H9 (cell line): ENCODE results near the gene GRIP1. TPM values are rescaled to one million over a fixed set of nuclear protein-coding genes. Genes with fewer than 3 reads are reported as not detected.

Experiments used
- DNase-seq: peaks from one replicate; pipeline ENCODE4 v3.0.0-alpha.2; 2017
- H2AFZ ChIP-seq: one replicate; pipeline ENCODE4 v1.6.1; 2013; ENCODE audit warnings: mild to moderate bottlenecking, low read length, control low read depth, moderate library complexity
- H2AK5ac ChIP-seq: 2 replicates; pipeline ENCODE4 v1.6.1; 2013; ENCODE audit warnings: low read length, control low read depth, mixed read lengths; ENCODE audit not compliant: insufficient read length
- H2BK120ac ChIP-seq: one replicate; pipeline ENCODE4 v1.6.1; 2013; ENCODE audit warnings: low read depth, mild to moderate bottlenecking, low read length, control low read depth, inconsistent platforms; ENCODE audit not compliant: poor library complexity, severe bottlenecking
- H2BK12ac ChIP-seq: 2 replicates; pipeline ENCODE4 v1.6.1; 2013; ENCODE audit warnings: low read length, control low read depth, mixed read lengths, low read depth; ENCODE audit not compliant: insufficient read length
- H2BK15ac ChIP-seq: 2 replicates; pipeline ENCODE4 v1.6.1; 2013; ENCODE audit warnings: low read depth, low read length, control low read depth
- H2BK20ac ChIP-seq: one replicate; pipeline ENCODE4 v1.6.1; 2013; ENCODE audit warnings: low read depth, mild to moderate bottlenecking, low read length, control low read depth, inconsistent platforms; ENCODE audit not compliant: poor library complexity, severe bottlenecking
- H2BK5ac ChIP-seq: 2 replicates; pipeline ENCODE4 v1.6.1; 2013; ENCODE audit warnings: low read length, control low read depth, mixed read lengths; ENCODE audit not compliant: insufficient read length
- H3K14ac ChIP-seq: 2 replicates; pipeline ENCODE4 v1.6.1; 2013; ENCODE audit warnings: low read length, control low read depth; ENCODE audit not compliant: insufficient read depth
- H3K18ac ChIP-seq: 2 replicates; pipeline ENCODE4 v1.6.1; 2013; ENCODE audit warnings: low read depth, mild to moderate bottlenecking, mixed read lengths, low read length, control low read depth; ENCODE audit not compliant: insufficient read length
- H3K23ac ChIP-seq: 2 replicates; pipeline ENCODE4 v1.6.1; 2013; ENCODE audit warnings: low read length, control low read depth, mixed read lengths, low read depth; ENCODE audit not compliant: insufficient read length
- H3K23me2 ChIP-seq: 2 replicates; pipeline ENCODE4 v1.6.1; 2013; ENCODE audit warnings: low read depth, mild to moderate bottlenecking, mixed read lengths, low read length, control low read depth; ENCODE audit not compliant: insufficient read length, poor library complexity, severe bottlenecking
- H3K27ac ChIP-seq: 2 replicates; pipeline ENCODE4 v1.5.1; 2013; ENCODE audit warnings: low read length, control low read depth, mixed read lengths, low read depth; ENCODE audit not compliant: insufficient read length
- H3K27me3 ChIP-seq: 2 replicates; pipeline ENCODE4 v1.6.1; 2013; ENCODE audit warnings: low read length, control low read depth, inconsistent platforms; ENCODE audit not compliant: insufficient read depth
- H3K4ac ChIP-seq: 2 replicates; pipeline ENCODE4 v1.6.1; 2013; ENCODE audit warnings: low read depth, mild to moderate bottlenecking, control low read depth, inconsistent platforms, low read length, moderate library complexity
- H3K4me1 ChIP-seq: 2 replicates; pipeline ENCODE4 v1.6.1; 2013; ENCODE audit warnings: low read length, control low read depth, inconsistent platforms; ENCODE audit not compliant: insufficient read depth
- H3K4me2 ChIP-seq: 2 replicates; pipeline ENCODE4 v1.6.1; 2013; ENCODE audit warnings: low read length, control low read depth, mixed read lengths; ENCODE audit not compliant: insufficient read length, insufficient read depth
- H3K56ac ChIP-seq: 2 replicates; pipeline ENCODE4 v1.6.1; 2013; ENCODE audit warnings: low read depth, mild to moderate bottlenecking, mixed read lengths, low read length, control low read depth; ENCODE audit not compliant: insufficient read length
- H3K79me1 ChIP-seq: 2 replicates; pipeline ENCODE4 v1.6.1; 2013; ENCODE audit warnings: low read depth, mild to moderate bottlenecking, moderate library complexity, low read length, control low read depth, inconsistent platforms; ENCODE audit not compliant: insufficient read depth, poor library complexity, severe bottlenecking
- H3K79me2 ChIP-seq: 2 replicates; pipeline ENCODE4 v1.6.1; 2013; ENCODE audit warnings: low read length, control low read depth, inconsistent platforms; ENCODE audit not compliant: insufficient read depth
- H3K9ac ChIP-seq: 2 replicates; pipeline ENCODE4 v1.6.1; 2013; ENCODE audit warnings: low read length, control low read depth, mixed read lengths; ENCODE audit not compliant: insufficient read length; ENCODE audit errors: extremely low read depth
- H3K9me3 ChIP-seq: one replicate; pipeline ENCODE4 v1.6.1; 2013; ENCODE audit warnings: low read depth, low read length, inconsistent platforms; ENCODE audit not compliant: control insufficient read depth
- H3T11ph ChIP-seq: one replicate; pipeline ENCODE4 v1.6.1; 2013; ENCODE audit warnings: mild to moderate bottlenecking, low read length, control low read depth, inconsistent platforms
- H4K20me1 ChIP-seq: one replicate; pipeline ENCODE4 v1.6.1; 2013; ENCODE audit not compliant: control insufficient read depth, insufficient read length, insufficient read depth
- H4K5ac ChIP-seq: 2 replicates; pipeline ENCODE4 v1.6.1; 2013; ENCODE audit warnings: low read depth, mild to moderate bottlenecking, mixed read lengths, low read length, control low read depth; ENCODE audit not compliant: insufficient read length
- H4K8ac ChIP-seq: replicated peaks from 2 replicates; pipeline ENCODE4 v1.6.1; 2013; ENCODE audit warnings: low read length, control low read depth, mixed read lengths, low read depth; ENCODE audit not compliant: insufficient read length
- H4K91ac ChIP-seq: 2 replicates; pipeline ENCODE4 v1.6.1; 2013; ENCODE audit warnings: low read depth, mild to moderate bottlenecking, moderate library complexity, mixed read lengths, low read length, control low read depth; ENCODE audit not compliant: insufficient read length
- H3K27ac Mint-ChIP-seq, 3 experiments: 2 replicates in 2 of 3; 3 replicates in 1 of 3; pipeline ENCODE4 v1.8.0; 2020 to 2021; ENCODE audit warnings: mixed read lengths in 3 of 3, mild to moderate bottlenecking in 1 of 3, moderate library complexity in 1 of 3
- H3K27me3 Mint-ChIP-seq: 2 replicates; pipeline ENCODE4 v1.8.0; 2021; ENCODE audit warnings: low read depth, mild to moderate bottlenecking, moderate library complexity, mixed read lengths
- H3K36me3 Mint-ChIP-seq, 3 experiments: 2 replicates in 2 of 3; 3 replicates in 1 of 3; pipeline ENCODE4 v1.8.0; 2020 to 2021; ENCODE audit warnings: low read depth in 3 of 3, mixed read lengths in 3 of 3; ENCODE audit not compliant: insufficient read depth in 1 of 3
- H3K4me1 Mint-ChIP-seq, 2 experiments: 2 replicates each; pipeline ENCODE4 v1.8.0; 2020; ENCODE audit warnings: mixed read lengths in 2 of 2
- H3K4me3 Mint-ChIP-seq, 2 experiments: 2 replicates in 1 of 2; 3 replicates in 1 of 2; pipeline ENCODE4 v1.8.0; 2020 to 2021; ENCODE audit warnings: mild to moderate bottlenecking in 2 of 2, mixed read lengths in 2 of 2, moderate library complexity in 1 of 2
- H3K9me3 Mint-ChIP-seq, 2 experiments: 2 replicates in 1 of 2; 3 replicates in 1 of 2; pipeline ENCODE4 v1.8.0; 2020; ENCODE audit warnings: mild to moderate bottlenecking in 2 of 2, mixed read lengths in 2 of 2, moderate library complexity in 1 of 2
- WGBS: extraction: QIAGEN DNeasy Blood & Tissue Kit; methylation state at CpG from one replicate; pipeline ENCODE4 v1.1.7; 2013; ENCODE audit warnings: missing lambda C conversion rate, low lambda C conversion rate, mixed read lengths; ENCODE audit not compliant: insufficient read length; ENCODE audit errors: extremely low coverage; 5-methylcytosine and 5-hydroxymethylcytosine counted together
- total RNA-seq: library from RNA; stranded (reverse); gene quantifications from 2 replicates; pipeline ENCODE4 v1.2.1, GENCODE V29; 2021
- TF ChIP-seq, protein P1 (sequence below): fragments of 200-600 bp; sonication (generic); conservative IDR thresholded peaks from 3 replicates; pipeline ENCODE4 v1.8.0; 2021; ENCODE audit warnings: antibody characterized with exemption, mild to moderate bottlenecking

Gene GRIP1
- total RNA-seq, 1 experiment from 2014 or later: 19.5 TPM

DNA sequence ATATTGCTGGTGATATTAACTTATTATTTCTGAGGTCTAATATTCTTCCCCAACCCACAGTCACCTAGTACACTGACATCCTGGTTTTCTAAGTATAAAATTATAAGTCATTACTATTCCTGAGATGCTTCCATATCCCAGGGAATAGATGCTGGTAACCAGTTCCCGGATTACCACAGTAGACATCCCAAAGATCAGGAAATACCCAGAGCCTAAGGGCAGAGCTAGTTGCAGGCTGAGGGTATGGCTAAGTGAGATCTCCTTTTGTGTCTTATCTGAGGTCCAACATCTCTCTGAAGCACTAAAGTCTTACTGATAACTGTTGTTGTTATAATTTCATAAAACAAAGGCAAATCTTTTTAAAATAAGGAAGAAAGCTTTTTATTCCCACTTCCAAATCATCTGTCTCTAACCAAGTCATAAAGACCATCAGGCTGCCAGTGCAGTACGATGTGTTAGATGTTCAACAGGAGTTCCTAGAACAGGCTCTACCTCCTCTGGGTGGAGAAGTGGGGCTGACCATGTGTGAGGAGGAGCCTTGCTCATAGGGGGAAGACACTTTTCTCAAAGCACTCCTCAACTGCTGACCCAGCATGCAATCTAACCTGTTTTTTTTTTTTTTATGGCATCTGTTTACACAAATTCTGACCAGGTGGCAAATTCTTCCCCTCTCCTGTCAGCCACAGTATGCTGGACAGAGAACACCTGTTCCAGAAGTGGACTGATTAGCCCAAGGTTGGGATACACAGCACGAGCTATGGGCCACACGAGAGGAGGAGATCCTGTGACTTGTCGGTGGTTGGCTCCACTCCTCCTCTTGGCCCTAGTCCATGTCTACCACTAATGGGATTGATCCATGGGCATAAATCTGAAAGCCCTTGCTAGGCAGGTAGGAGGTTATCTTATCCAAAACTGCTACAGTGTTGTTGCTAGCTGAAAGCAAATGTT lies 16.1 kb upstream of the GRIP1 start:
- Mint-ChIP-seq H3K9me3 (no peaks in the 10 kb centered on the region), H3K4me3 (no peak overlapping the region), H3K27ac (no peak overlapping the region), H3K27me3 (no peaks in the 10 kb centered on the region), H3K36me3 (no peaks in the 10 kb centered on the region; a peak in 1 of 7 replicates), H3K4me1 (peaks cover 10 to 16% of the 10 kb centered on the region in 2 experiments)
- Histone ChIP-seq H2BK20ac (no peak overlapping the region), H3K23ac (no peak overlapping the region), H2BK5ac (no peak overlapping the region), H4K8ac (no peak overlapping the region), H3K56ac (no peak overlapping the region), H3K23me2 (no peaks in the 10 kb centered on the region), H2AFZ (no peak overlapping the region), H3K18ac (no peak overlapping the region), H3K4me1 (peaks cover 3% of the 10 kb centered on the region; the same call in 1 of the 2 replicates), H2AK5ac (no peak overlapping the region), H3K4me2 (no peak overlapping the region), H3K27ac (no peak overlapping the region), H2BK15ac (no peak overlapping the region), H3T11ph (no peak overlapping the region), H3K79me1 (no peaks in the 10 kb centered on the region), H4K5ac (no peak overlapping the region), H3K9ac (no peak overlapping the region), H2BK12ac (no peak overlapping the region), H3K4ac (no peak overlapping the region), H2BK120ac (no peak overlapping the region), H3K9me3 (no peaks in the 10 kb centered on the region), H3K14ac (no peak overlapping the region), H4K20me1 (no peaks in the 10 kb centered on the region), H4K91ac (no peak overlapping the region), H3K79me2 (no peaks in the 10 kb centered on the region), H3K27me3 (no peaks in the 10 kb centered on the region)
- no CpG with 5 or more reads among the region's 5 CpGs for WGBS
- DNase-seq: no peak
- TF ChIP-seq, protein P1, sequence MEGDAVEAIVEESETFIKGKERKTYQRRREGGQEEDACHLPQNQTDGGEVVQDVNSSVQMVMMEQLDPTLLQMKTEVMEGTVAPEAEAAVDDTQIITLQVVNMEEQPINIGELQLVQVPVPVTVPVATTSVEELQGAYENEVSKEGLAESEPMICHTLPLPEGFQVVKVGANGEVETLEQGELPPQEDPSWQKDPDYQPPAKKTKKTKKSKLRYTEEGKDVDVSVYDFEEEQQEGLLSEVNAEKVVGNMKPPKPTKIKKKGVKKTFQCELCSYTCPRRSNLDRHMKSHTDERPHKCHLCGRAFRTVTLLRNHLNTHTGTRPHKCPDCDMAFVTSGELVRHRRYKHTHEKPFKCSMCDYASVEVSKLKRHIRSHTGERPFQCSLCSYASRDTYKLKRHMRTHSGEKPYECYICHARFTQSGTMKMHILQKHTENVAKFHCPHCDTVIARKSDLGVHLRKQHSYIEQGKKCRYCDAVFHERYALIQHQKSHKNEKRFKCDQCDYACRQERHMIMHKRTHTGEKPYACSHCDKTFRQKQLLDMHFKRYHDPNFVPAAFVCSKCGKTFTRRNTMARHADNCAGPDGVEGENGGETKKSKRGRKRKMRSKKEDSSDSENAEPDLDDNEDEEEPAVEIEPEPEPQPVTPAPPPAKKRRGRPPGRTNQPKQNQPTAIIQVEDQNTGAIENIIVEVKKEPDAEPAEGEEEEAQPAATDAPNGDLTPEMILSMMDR: no peak
